ENCODE results near the gene ADCY3.

Gene ADCY3

GRCh38 chr2:24832521-24832920 is 87.5 kb downstream of the ADCY3 start:
- no peak for TF ChIP-seq CTCF (IDR thresholded peaks at IDR 0.05; ENCODE audit: low read depth, low read length)
- DNase-seq (ENCODE audit: low read depth in 2 of 2) = no peak
- H3K4me3 ChIP-seq (replicated peaks in 1 of 2; ENCODE audit: low read depth in 2 of 2, low read length in 2 of 2) = no peak overlapping the region

GRCh38 chr2:24832073-24832461 is 88.0 kb downstream of the ADCY3 start:
- DNase-seq (ENCODE audit: low read depth in 2 of 2) = no peak
- no peak for TF ChIP-seq CTCF (IDR thresholded peaks at IDR 0.05; ENCODE audit: low read depth, low read length)

GRCh38 chr2:24831221-24832072 is 88.6 kb downstream of the ADCY3 start:
- H3K4me3 ChIP-seq (replicated peaks in 1 of 2; ENCODE audit: low read depth in 2 of 2, low read length in 2 of 2) = no peak overlapping the region
- no peak for TF ChIP-seq CTCF (IDR thresholded peaks at IDR 0.05; ENCODE audit: low read depth, low read length)
- DNase-seq (ENCODE audit: low read depth in 2 of 2) = no peak

More at GRCh38 chr2:24832073-24832461, 88.0 kb downstream of the ADCY3 start:
- no peak overlapping the region for H3K4me3 ChIP-seq (replicated peaks in 1 of 2; ENCODE audit: low read depth in 2 of 2, low read length in 2 of 2)

- H3K4me3 ChIP-seq (replicated peaks in 1 of 2; ENCODE audit: low read depth in 2 of 2, low read length in 2 of 2) = no peak overlapping the region
- DNase-seq (ENCODE audit: low read depth in 2 of 2) = no peak
- no peak for TF ChIP-seq CTCF (IDR thresholded peaks at IDR 0.05; ENCODE audit: low read depth, low read length)
Observed at GRCh38 chr2:24830786-24831185, 89.3 kb downstream of the ADCY3 start.

- TF ChIP-seq CTCF (IDR thresholded peaks at IDR 0.05; ENCODE audit: low read depth, low read length) = peak; percentile 18
- H3K4me3 ChIP-seq (replicated peaks in 1 of 2; ENCODE audit: low read depth in 2 of 2, low read length in 2 of 2) = no peak overlapping the region
- peak; percentile 59 for DNase-seq (ENCODE audit: low read depth in 2 of 2)
Observed at GRCh38 chr2:24830351-24830750, 89.7 kb downstream of the ADCY3 start.

- no peak for DNase-seq (ENCODE audit: low read depth in 2 of 2)
- no peak overlapping the region for H3K4me3 ChIP-seq (replicated peaks in 1 of 2; ENCODE audit: low read depth in 2 of 2, low read length in 2 of 2)
- no peak for TF ChIP-seq CTCF (IDR thresholded peaks at IDR 0.05; ENCODE audit: low read depth, low read length)
Observed at GRCh38 chr2:24828238-24828996, 91.6 kb downstream of the ADCY3 start.

Measured in cardiac fibroblast (primary cell).